Caco-2 (cell line): ENCODE results near the gene PGBD5. TPM values are rescaled to one million over a fixed set of nuclear protein-coding genes. Genes with fewer than 3 reads are reported as not detected.

ENCODE experiments used
- BruUV-seq: library from RNA; stranded (reverse); fragments of 400-500 nt; replicated peaks from 2 replicates; lab custom pipeline; 2021; lab: Mats Ljungman, UMichigan
- CTCF ChIA-PET: fragments of 300-600 bp; sonication (Branson Sonifier 250); formaldehyde crosslinking; loops from one replicate; lab custom pipeline; 2022; ENCODE audit warnings: antibody characterized with exemption; lab: Charles Lee
- POLR2A ChIA-PET: fragments of 300-600 bp; sonication (Branson Sonifier 250); formaldehyde crosslinking; loops from one replicate; lab custom pipeline; 2022; ENCODE audit warnings: antibody characterized with exemption; lab: Charles Lee
- DNase-seq, 2 experiments: peaks; one replicate each; pipeline versions ENCODE4 v3.0.0 to v3.0.0-alpha.2; 2020 to 2022
- H3K27me3 ChIP-seq: replicated peaks from 2 replicates; pipeline ENCODE4 v1.6.0; 2011; ENCODE audit warnings: low read length; ENCODE audit not compliant: control insufficient read depth, insufficient read depth
- H3K36me3 ChIP-seq: 2 replicates; pipeline ENCODE4 v1.5.1; 2011; ENCODE audit warnings: low read length; ENCODE audit not compliant: control insufficient read depth, insufficient read depth
- H3K4me1 ChIP-seq: fragments of 250-450 bp; sonication (Bioruptor Pico); 2 replicates; pipeline ENCODE4 v1.5.1; 2020; ENCODE audit warnings: mild to moderate bottlenecking
- H3K4me3 ChIP-seq: 2 replicates; pipeline ENCODE4 v1.5.1; 2011; ENCODE audit warnings: low read depth, mild to moderate bottlenecking, control low read depth, low read length
- H3K9me3 ChIP-seq: fragments of 250-450 bp; sonication (Bioruptor Pico); 2 replicates; pipeline ENCODE4 v1.5.1; 2020; ENCODE audit warnings: mild to moderate bottlenecking, moderate library complexity
- H3K27ac Mint-ChIP-seq: one replicate; pipeline ENCODE4 v1.8.0; 2022; ENCODE audit warnings: mixed read lengths; ENCODE audit not compliant: unreplicated experiment
- H3K27me3 Mint-ChIP-seq: one replicate; pipeline ENCODE4 v1.8.0; 2022; ENCODE audit warnings: mixed read lengths; ENCODE audit not compliant: insufficient read depth, unreplicated experiment
- H3K36me3 Mint-ChIP-seq: one replicate; pipeline ENCODE4 v1.8.0; 2022; ENCODE audit warnings: mild to moderate bottlenecking, mixed read lengths; ENCODE audit not compliant: insufficient read depth, unreplicated experiment
- H3K4me1 Mint-ChIP-seq: one replicate; pipeline ENCODE4 v1.8.0; 2022; ENCODE audit warnings: low read depth, mixed read lengths; ENCODE audit not compliant: unreplicated experiment
- H3K4me3 Mint-ChIP-seq: one replicate; pipeline ENCODE4 v1.8.0; 2022; ENCODE audit warnings: mild to moderate bottlenecking, moderate library complexity, mixed read lengths; ENCODE audit not compliant: unreplicated experiment
- H3K9me3 Mint-ChIP-seq: one replicate; pipeline ENCODE4 v1.8.0; 2022; ENCODE audit warnings: mixed read lengths; ENCODE audit not compliant: unreplicated experiment
- CTCF ChIP-seq, 2 experiments: fragments of 200-600 bp in 1 of 2; IDR thresholded peaks; 1 replicate in 1 of 2; 2 replicates in 1 of 2; pipeline versions ENCODE4 v1.5.1 to v1.8.0; 2011 to 2022; ENCODE audit warnings: antibody characterized with exemption in 1 of 2, control low read depth in 1 of 2, inconsistent platforms in 1 of 2, low read depth in 1 of 2, low read length in 1 of 2, mild to moderate bottlenecking in 1 of 2, moderate library complexity in 1 of 2; ENCODE audit not compliant: insufficient read depth in 1 of 2, severe bottlenecking in 1 of 2, unreplicated experiment in 1 of 2
- intact Hi-C: fragments of 100-400 bp; cut with micrococcal nuclease; formaldehyde crosslinking; loops from one replicate; pipeline ENCODE4 v1.10.0; 2022; ENCODE audit not compliant: unreplicated experiment
- total RNA-seq: library from RNA; stranded (reverse); gene quantifications from 2 replicates; pipeline ENCODE4 v1.2.3, GENCODE V29; 2022

The PGBD5 gene
- total RNA-seq, 1 experiment from 2014 or later: 2.4 TPM

- Mint-ChIP-seq H3K27me3 (no peaks in the 10 kb centered on the region), H3K27ac (no peak overlapping the region), H3K4me3 (no peak overlapping the region), H3K4me1 (no peaks in the 10 kb centered on the region), H3K36me3 (peaks cover 6% of the 10 kb centered on the region), H3K9me3 (no peaks in the 10 kb centered on the region)
- intact Hi-C loops: no loop called here
- H3K9me3 ChIP-seq: no peaks in the 10 kb centered on the region
- CTCF ChIA-PET: no interaction called here
- no peaks in the 10 kb centered on the region for H3K4me1 ChIP-seq
- H3K36me3 ChIP-seq: peaks cover 1% of the 10 kb centered on the region; the same call in 1 of the 2 replicates
- BruUV-seq: no TSS peak
- no peaks in the 10 kb centered on the region for H3K27me3 ChIP-seq
- no peak overlapping the region for H3K4me3 ChIP-seq
- no peak for DNase-seq
- POLR2A ChIA-PET: no interaction called here
- TF ChIP-seq CTCF (IDR thresholded peaks at IDR 0.05; ENCODE audit: insufficient read depth in 1 of 2, low read depth in 1 of 2, low read length in 1 of 2, severe bottlenecking in 1 of 2, unreplicated experiment in 1 of 2): no peak
These were observed 147.8 kb downstream of the PGBD5 start for GRCh38 chr1:230278376-230278775.

- no peak overlapping the region for H3K4me3 ChIP-seq
- Mint-ChIP-seq H3K9me3 (no peaks in the 10 kb centered on the region), H3K4me3 (no peak overlapping the region), H3K27ac (no peak overlapping the region), H3K4me1 (no peaks in the 10 kb centered on the region), H3K27me3 (no peaks in the 10 kb centered on the region), H3K36me3 (peaks cover 6% of the 10 kb centered on the region)
- POLR2A ChIA-PET: no interaction called here
- H3K27me3 ChIP-seq: no peaks in the 10 kb centered on the region
- DNase-seq: peak in 1 of 2 experiments; percentile 19
- intact Hi-C loops: no loop called here
- no peaks in the 10 kb centered on the region for H3K9me3 ChIP-seq
- H3K36me3 ChIP-seq: peaks cover 1% of the 10 kb centered on the region; the same call in 1 of the 2 replicates
- H3K4me1 ChIP-seq: no peaks in the 10 kb centered on the region
- BruUV-seq: no TSS peak
- CTCF ChIA-PET: no interaction called here
- TF ChIP-seq CTCF (IDR thresholded peaks at IDR 0.05; ENCODE audit: insufficient read depth in 1 of 2, low read depth in 1 of 2, low read length in 1 of 2, severe bottlenecking in 1 of 2, unreplicated experiment in 1 of 2): no peak
These were observed 148.7 kb downstream of the PGBD5 start for GRCh38 chr1:230277201-230278025.

GRCh38 chr1:230276401-230276800 is 149.7 kb downstream of the PGBD5 start:
- CTCF ChIA-PET: no interaction called here

More at GRCh38 chr1:230276401-230276800, 149.7 kb downstream of the PGBD5 start:
- Mint-ChIP-seq H3K27ac (no peak overlapping the region), H3K4me1 (no peaks in the 10 kb centered on the region), H3K9me3 (no peaks in the 10 kb centered on the region), H3K4me3 (no peak overlapping the region), H3K36me3 (peaks cover 7% of the 10 kb centered on the region), H3K27me3 (no peaks in the 10 kb centered on the region)
- intact Hi-C loops: no loop called here
- Histone ChIP-seq H3K4me1 (no peaks in the 10 kb centered on the region), H3K36me3 (peaks cover 1% of the 10 kb centered on the region; the same call in 1 of the 2 replicates), H3K27me3 (no peaks in the 10 kb centered on the region), H3K9me3 (no peaks in the 10 kb centered on the region), H3K4me3 (no peak overlapping the region)
- DNase-seq: peak in 1 of 2 experiments; percentile 23
- no peak for TF ChIP-seq CTCF (IDR thresholded peaks at IDR 0.05; ENCODE audit: insufficient read depth in 1 of 2, low read depth in 1 of 2, low read length in 1 of 2, severe bottlenecking in 1 of 2, unreplicated experiment in 1 of 2)
- no TSS peak for BruUV-seq
- POLR2A ChIA-PET: no interaction called here
